Activated CD4-positive, alpha-beta T cell treated with anti-CD3 and anti-CD28 coated beads for 4 hours (primary cell): Measurements from ENCODE around the gene ARHGEF39.
"Not testable (repeated sequence)": the region's sequence is repeated elsewhere in the genome, so short reads cannot be mapped to it uniquely, and the experiment has no call there.

ENCODE experiments used
- DNase-seq, 2 donors: peaks; one replicate each; pipeline ENCODE4 v3.0.0-alpha.2; 2020

Gene ARHGEF39

GRCh38 chr9:35649431-35650340, 15.3 kb downstream of the ARHGEF39 start:
- peak; percentile 53 to 64 for DNase-seq

- DNase-seq = peak; percentile 88 to 89
Observed at GRCh38 chr9:35646533-35647265, 18.3 kb downstream of the ARHGEF39 start.

GRCh38 chr9:35646153-35646532, 18.9 kb downstream of the ARHGEF39 start:
- no peak for DNase-seq

DNA sequence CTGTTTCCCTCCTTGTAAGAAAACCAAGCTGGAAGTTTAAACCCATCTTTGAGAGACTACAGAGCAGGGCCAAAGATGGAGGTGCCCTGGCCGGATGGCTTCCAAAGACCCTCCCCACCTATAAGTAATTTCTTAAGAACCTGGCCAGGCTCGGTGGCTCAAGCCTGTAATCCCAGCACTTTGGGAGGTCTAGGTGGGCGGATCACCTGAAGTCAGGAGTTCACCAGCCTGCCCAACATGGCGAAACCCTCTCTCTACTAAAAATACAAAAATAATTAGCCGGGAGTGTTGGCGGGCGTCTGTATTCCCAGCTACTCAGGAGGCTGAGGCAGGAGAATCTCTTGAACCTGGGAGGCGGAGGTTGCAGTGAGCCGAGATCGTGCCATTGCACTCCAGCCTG, 19.3 kb downstream of the ARHGEF39 start:
- not testable (repeated sequence) for DNase-seq

DNA sequence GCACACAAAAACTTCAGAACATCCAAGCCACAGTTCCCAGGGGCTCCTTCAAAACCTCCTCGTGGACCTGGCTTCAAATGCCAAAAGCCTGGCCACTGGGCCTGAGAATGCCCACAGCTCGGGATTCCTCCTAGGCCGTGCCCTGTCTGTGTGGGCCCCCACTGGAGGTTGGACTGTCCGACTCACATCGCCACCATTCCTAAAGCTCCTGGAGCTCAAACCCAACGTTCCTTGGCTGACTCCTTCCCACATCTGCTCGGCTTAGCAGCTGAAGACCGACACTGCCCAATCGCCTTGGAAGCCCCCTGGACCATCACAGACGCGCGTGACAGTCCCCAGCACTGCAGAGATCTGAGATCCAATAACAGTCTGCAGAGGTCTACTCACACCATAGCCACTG, 21.9 kb downstream of the ARHGEF39 start:
- no peak for DNase-seq

- not testable (repeated sequence) for DNase-seq
Observed at GRCh38 chr9:35641478-35641877, 23.5 kb downstream of the ARHGEF39 start.

GRCh38 chr9:35640431-35640830, 24.6 kb downstream of the ARHGEF39 start:
- DNase-seq = not testable (repeated sequence)

- DNase-seq = no peak
Observed at GRCh38 chr9:35639631-35640030, 25.4 kb downstream of the ARHGEF39 start.

GRCh38 chr9:35639225-35639624, 25.8 kb downstream of the ARHGEF39 start:
- not testable (repeated sequence) for DNase-seq

- not testable (repeated sequence) for DNase-seq
Observed at GRCh38 chr9:35638751-35639150, 26.2 kb downstream of the ARHGEF39 start.

DNA sequence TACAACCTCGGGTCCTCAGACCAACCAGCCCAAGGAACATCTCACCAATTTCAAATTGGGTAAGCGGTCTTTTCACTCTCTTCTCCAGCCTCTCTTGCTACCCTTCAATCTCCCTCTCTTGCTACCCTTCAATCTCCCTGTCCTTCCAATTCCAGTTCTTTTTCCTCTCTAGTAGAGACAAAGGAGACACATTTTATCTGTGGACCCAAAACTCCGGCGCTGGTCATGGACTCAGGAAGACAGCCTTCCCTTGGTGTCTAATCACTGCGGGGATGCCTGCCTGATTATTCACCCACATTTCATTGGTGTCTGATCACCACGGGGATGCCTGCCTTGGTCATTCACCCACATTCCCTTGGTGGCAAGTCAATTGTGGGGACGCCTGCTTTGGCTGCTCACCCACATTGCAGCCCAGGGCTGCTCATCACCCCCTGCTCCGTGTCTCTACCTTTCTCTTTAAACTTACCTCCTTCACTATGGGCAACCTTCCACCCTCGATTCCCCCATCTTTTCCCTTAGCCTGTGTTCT, 27.5 kb downstream of the ARHGEF39 start:
- DNase-seq = not testable (repeated sequence)

DNA sequence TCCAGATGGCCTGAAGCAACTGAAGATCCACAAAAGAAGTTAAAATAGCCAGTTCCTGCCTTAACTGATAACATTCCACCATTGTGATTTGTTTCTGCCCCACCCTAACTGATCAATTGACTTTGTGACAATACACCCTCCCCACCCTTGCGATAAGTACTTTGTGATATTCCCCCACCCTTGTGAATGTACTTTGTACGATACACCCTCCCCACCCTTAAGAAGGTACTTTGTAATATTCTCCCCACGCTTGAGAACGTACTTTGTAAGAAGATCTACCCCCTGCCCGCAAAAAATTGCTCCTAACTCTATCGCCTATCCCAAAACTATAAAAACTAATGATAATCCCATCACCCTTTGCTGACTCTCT, 28.1 kb downstream of the ARHGEF39 start:
- not testable (repeated sequence) for DNase-seq

DNA sequence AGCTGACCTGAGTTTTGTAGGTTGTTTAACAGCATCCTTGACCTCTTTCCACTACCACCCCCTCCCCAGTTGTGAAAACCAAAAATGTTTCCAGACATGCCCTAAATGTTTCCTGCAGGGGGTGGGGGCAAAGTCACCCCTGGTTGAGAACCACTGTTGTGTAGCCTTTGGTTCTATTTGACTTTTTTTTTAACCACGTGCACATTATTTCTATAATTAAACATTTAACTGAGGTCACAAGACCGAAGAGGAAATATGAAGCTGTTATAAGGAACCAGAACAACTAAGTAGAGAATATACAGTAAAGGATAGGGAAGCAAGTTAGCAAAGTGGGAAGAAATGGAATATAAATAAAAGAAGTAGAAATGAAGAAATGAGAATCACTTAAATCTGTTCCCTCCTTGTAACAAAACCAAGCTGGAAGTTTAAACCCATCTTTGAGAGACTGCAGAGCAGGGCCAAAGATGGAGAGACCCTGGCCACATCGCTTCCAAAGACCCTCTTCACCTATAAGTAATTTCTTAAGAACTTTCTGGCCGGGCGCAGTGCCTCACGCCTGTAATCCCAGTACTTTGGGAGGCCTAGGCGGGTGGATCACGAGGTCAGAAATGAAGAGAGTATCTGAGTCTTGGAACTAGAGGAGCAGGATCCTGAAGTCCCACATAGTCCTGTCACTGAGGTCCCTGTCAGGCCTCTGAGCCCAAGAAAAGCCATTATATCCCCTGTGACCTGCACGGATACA, 28.7 kb downstream of the ARHGEF39 start:
- DNase-seq = no peak

- DNase-seq = no peak
Observed at GRCh38 chr9:35635730-35636129, 29.3 kb downstream of the ARHGEF39 start.

- no peak for DNase-seq
Observed at GRCh38 chr9:35629597-35629996, 35.4 kb downstream of the ARHGEF39 start.

GRCh38 chr9:35628389-35628991, 36.5 kb downstream of the ARHGEF39 start:
- DNase-seq = no peak

DNA sequence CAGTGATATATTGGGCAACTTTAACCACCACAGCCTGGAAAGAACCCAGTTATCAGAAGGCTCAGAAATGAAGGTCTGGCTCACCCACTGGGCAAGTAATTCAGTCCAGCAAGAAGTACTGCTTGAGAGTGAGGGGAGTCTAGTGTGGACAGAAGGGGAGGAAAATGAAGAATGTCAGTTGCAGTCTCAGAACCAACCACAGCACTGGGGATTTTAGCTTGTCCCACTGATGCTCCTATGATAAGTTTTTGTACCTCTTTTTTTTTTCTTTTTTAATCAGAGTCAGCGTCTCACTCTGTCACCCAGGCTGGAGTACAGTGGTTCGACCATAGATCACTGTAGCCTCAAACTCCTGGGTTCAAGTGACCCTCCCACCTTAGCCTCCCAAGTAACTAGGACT, 37.4 kb downstream of the ARHGEF39 start:
- no peak for DNase-seq

DNA sequence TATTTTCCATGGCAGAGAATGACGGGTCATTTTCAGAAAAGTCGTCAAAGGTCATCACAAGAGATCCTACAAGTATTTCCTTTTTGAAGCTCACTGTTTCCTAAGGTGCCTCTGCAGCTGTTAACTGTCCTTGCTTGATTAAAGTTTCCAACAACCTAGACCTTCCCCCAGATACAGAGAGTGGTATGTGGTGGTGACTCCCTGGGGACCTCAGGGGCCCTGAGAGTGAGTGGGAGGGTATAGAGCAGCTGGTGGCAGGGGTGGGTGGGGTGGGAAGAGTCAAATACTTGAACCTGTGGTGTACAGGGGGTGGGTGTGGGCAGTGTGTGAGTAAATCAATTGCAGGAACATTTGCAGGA, 45.2 kb downstream of the ARHGEF39 start:
- peak in 1 of 2 donors; percentile 21 for DNase-seq

DNA sequence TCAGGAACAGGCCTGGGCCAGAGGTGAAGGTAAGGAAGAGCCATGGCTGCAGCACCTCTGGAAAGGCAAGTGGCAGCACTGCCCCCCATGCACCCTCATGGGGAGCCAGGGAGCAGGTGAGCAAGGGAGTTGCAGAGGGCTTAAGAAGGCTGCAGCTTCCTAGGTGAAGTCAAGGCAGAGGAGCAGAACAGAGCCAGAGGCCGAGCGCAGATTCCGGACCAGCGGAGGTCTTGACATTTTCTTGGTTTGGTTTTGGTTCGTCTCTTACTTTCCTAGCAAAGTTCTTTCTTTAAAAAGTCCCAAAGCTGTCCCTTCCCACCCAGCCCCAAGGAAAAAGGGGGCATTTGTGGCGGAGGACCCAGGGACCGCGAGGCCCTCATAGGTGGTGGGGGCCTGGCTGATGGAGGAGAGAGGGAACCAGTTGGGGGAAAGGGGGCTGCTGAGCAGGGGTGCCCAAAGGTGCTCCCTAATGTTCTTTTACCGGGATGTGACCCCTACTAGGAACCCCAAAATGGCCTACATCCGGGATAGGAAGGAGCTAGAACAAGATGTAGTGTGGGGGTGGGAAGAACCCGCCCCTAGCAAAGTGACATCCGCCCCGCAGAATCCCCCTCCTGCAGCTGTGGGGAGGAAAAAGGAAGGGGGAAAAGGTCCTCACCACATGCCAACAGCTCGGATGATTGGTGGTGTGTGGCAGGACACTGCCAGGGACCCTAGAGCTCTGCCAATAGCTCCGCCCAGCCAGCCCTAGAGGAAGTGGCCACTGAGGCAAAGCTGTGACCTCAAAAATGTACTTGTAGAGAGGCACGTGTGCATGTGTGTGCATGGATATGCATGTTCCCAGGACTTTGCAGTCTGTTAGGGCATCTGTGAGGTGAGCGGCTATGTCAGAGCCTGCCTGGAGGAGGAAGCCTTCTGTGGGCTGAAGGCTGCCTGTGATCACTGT, 45.9 kb downstream of the ARHGEF39 start:
- DNase-seq = peak in 1 of 2 donors; percentile 26

DNA sequence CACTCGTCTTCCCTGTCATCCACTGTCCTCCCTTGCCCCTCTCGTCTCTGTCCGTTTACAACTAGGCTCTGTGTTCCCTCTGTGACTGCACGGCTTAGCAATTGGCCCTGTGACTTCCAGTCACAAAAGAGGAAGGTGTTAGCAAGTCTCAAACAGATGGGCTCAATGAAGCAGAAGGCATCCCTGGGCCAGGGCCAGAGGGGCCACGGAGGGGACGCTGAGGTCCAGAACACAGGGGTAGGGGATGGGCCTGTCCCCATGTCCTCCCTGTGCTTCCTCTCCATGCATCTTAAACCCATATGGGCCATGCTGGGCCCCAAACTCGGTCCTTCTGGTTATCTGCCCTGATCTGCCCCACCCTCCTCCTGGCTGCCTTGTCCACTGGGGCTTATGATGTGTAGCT, 46.7 kb downstream of the ARHGEF39 start, which contains the start of gene CD72:
Gene CD72, minus strand, starts transcription at position 89 of the 403 bp plus-strand sequence. CDS start 110 bp downstream, outside the sequence.
- no peak for DNase-seq

- no peak for DNase-seq
Observed at GRCh38 chr9:35617548-35617947, 47.4 kb downstream of the ARHGEF39 start.
